ENCODE data around the gene LRRC27. TPM values are rescaled to one million over a fixed set of nuclear protein-coding genes. Genes with fewer than 3 reads are reported as not detected.

LRRC27 gene
- total RNA-seq, 4 donors from 2014 or later: 5.9 to 69.5 (median 8.3) TPM; not detected in 1

GRCh38 chr10:132300582-132300981, 31.4 kb upstream of the LRRC27 start:
- TF ChIP-seq POLR2AphosphoS5 (IDR thresholded peaks at IDR 0.05) (no peak), CTCF (IDR thresholded peaks at IDR 0.05) (no peak), EP300 (IDR thresholded peaks at IDR 0.05; ENCODE audit: low read depth) (no peak), POLR2A (IDR thresholded peaks at IDR 0.05) (no peak)
- no peak for DNase-seq
- intact Hi-C loops (cut with DNase I; ENCODE audit: low total_unique reads) (no loop called here), in situ Hi-C loops (cut with MboI; ENCODE audit: low pct_ligation_motif_present in 1 of 4, low pct_unique_long_range_greater_than_20kb in 1 of 4, low sequenced_read_pairs in 3 of 4) (no loop called here)
- H3K4me1 ChIP-seq: no peaks in the 10 kb centered on the region
- H3K27ac ChIP-seq: no peak overlapping the region
- no peak overlapping the region for H3K4me3 ChIP-seq
- no peaks in the 10 kb centered on the region for H3K27me3 ChIP-seq
- no peaks in the 10 kb centered on the region for H3K36me3 ChIP-seq
- 77% methylated on average over 10 of the region's 10 CpGs; no CpG with 5 or more reads in 1 of the 2 donors for WGBS, 2 donors (ENCODE audit: low coverage in 1 of 2)
- no peaks in the 10 kb centered on the region for H3K9me3 ChIP-seq

GRCh38 chr10:132301371-132302330, 30.3 kb upstream of the LRRC27 start:
- intact Hi-C loops (cut with DNase I; ENCODE audit: low total_unique reads): no loop called here
- Histone ChIP-seq H3K4me1 (peaks cover 0 to 3% (median 1%) of the 10 kb centered on the region in 4 donors), H3K36me3 (no peaks in the 10 kb centered on the region), H3K27ac (no peak overlapping the region), H3K4me3 (no peak overlapping the region), H3K27me3 (peaks cover 7% of the 10 kb centered on the region), H3K9me3 (no peaks in the 10 kb centered on the region)
- DNase-seq: no peak
- no peak for TF ChIP-seq POLR2AphosphoS5 (IDR thresholded peaks at IDR 0.05)
- no peak for TF ChIP-seq CTCF (IDR thresholded peaks at IDR 0.05)
- no peak for TF ChIP-seq POLR2A (IDR thresholded peaks at IDR 0.05)
- TF ChIP-seq EP300 (IDR thresholded peaks at IDR 0.05; ENCODE audit: low read depth): no peak
- in situ Hi-C loops (cut with MboI; ENCODE audit: low pct_ligation_motif_present in 1 of 4, low pct_unique_long_range_greater_than_20kb in 1 of 4, low sequenced_read_pairs in 3 of 4): no loop called here
- 86 to 90% methylated on average over 2 to 38 of the region's 38 CpGs for WGBS, 2 donors (ENCODE audit: low coverage in 1 of 2)

GRCh38 chr10:132302421-132303310, 29.3 kb upstream of the LRRC27 start:
- WGBS, 2 donors (ENCODE audit: low coverage in 1 of 2): 87 to 96% methylated on average over 5 to 28 of the region's 29 CpGs
- Histone ChIP-seq H3K36me3 (no peaks in the 10 kb centered on the region), H3K4me3 (no peak overlapping the region), H3K9me3 (no peaks in the 10 kb centered on the region), H3K27ac (no peak overlapping the region), H3K27me3 (peaks cover 13% of the 10 kb centered on the region), H3K4me1 (peaks cover 0 to 11% (median 9%) of the 10 kb centered on the region in 4 donors)
- intact Hi-C loops (cut with DNase I; ENCODE audit: low total_unique reads) (no loop called here), in situ Hi-C loops (cut with MboI; ENCODE audit: low pct_ligation_motif_present in 1 of 4, low pct_unique_long_range_greater_than_20kb in 1 of 4, low sequenced_read_pairs in 3 of 4) (no loop called here)
- no peak for TF ChIP-seq EP300 (IDR thresholded peaks at IDR 0.05; ENCODE audit: low read depth)
- no peak for TF ChIP-seq CTCF (IDR thresholded peaks at IDR 0.05)
- no peak for TF ChIP-seq POLR2AphosphoS5 (IDR thresholded peaks at IDR 0.05)
- TF ChIP-seq POLR2A (IDR thresholded peaks at IDR 0.05): no peak
- no peak for DNase-seq

All from transverse colon (tissue), 4 donors.